HEK293T (cell line): ENCODE data around the gene MTREX.

Source experiments
- CTCF ChIA-PET: fragments of 350-600 bp; formaldehyde crosslinking; extraction: SDS; loops from one replicate; lab custom pipeline; 2021; ENCODE audit warnings: antibody characterized with exemption, inconsistent platforms; lab: Yijun Ruan, JAX
- POLR2A ChIA-PET: fragments of 350-600 bp; formaldehyde crosslinking; extraction: SDS; loops from one replicate; lab custom pipeline; 2020; ENCODE audit warnings: antibody characterized with exemption, inconsistent platforms; lab: Yijun Ruan, JAX
- DNase-seq: peaks from one replicate; pipeline ENCODE4 v3.0.0; 2012; ENCODE audit warnings: mixed read lengths; ENCODE audit errors: extremely low spot score
- ARNT ChIP-seq: fragments of 450-650 bp; IDR thresholded peaks from 2 replicates; pipeline ENCODE4 v1.6.1; 2017; ENCODE audit warnings: mild to moderate bottlenecking
- BHLHE40 ChIP-seq: fragments of 450-650 bp; IDR thresholded peaks from 2 replicates; pipeline ENCODE4 v1.6.1; 2016; ENCODE audit warnings: mild to moderate bottlenecking, moderate library complexity, borderline replicate concordance
- CTBP1 ChIP-seq: fragments of 450-650 bp; IDR thresholded peaks from 2 replicates; pipeline ENCODE4 v1.6.1; 2016; ENCODE audit warnings: borderline replicate concordance
- ELF4 ChIP-seq: fragments of 450-650 bp; IDR thresholded peaks from 2 replicates; pipeline ENCODE4 v1.6.1; 2017; ENCODE audit warnings: antibody characterized with exemption
- FOXA1 ChIP-seq: fragments of 450-650 bp; IDR thresholded peaks from 2 replicates; pipeline ENCODE4 v1.6.1; 2016; ENCODE audit warnings: mild to moderate bottlenecking
- FOXK2 ChIP-seq: fragments of 450-650 bp; IDR thresholded peaks from 2 replicates; pipeline ENCODE4 v1.6.1; 2016; ENCODE audit warnings: mild to moderate bottlenecking
- FOXM1 ChIP-seq: fragments of 450-650 bp; IDR thresholded peaks from 2 replicates; pipeline ENCODE4 v1.6.1; 2017; ENCODE audit warnings: mild to moderate bottlenecking, borderline replicate concordance
- HDGF ChIP-seq: fragments of 450-650 bp; IDR thresholded peaks from 2 replicates; pipeline ENCODE4 v1.6.1; 2017; ENCODE audit warnings: antibody characterized with exemption, borderline replicate concordance
- L3MBTL2 ChIP-seq: fragments of 450-650 bp; conservative IDR thresholded peaks from 2 replicates; pipeline ENCODE4 v1.6.1; 2016; ENCODE audit warnings: mild to moderate bottlenecking
- LEF1 ChIP-seq: fragments of 450-650 bp; IDR thresholded peaks from 2 replicates; pipeline ENCODE4 v1.6.1; 2017; ENCODE audit warnings: mild to moderate bottlenecking, borderline replicate concordance
- NFRKB ChIP-seq: fragments of 450-650 bp; IDR thresholded peaks from 2 replicates; pipeline ENCODE4 v1.6.1; 2016; ENCODE audit warnings: mild to moderate bottlenecking, moderate library complexity
- PKNOX1 ChIP-seq: fragments of 450-650 bp; IDR thresholded peaks from 2 replicates; pipeline ENCODE4 v1.6.1; 2016
- SP1 ChIP-seq: fragments of 450-650 bp; IDR thresholded peaks from 2 replicates; pipeline ENCODE4 v1.6.1; 2017
- SUZ12 ChIP-seq: fragments of 450-650 bp; IDR thresholded peaks from 2 replicates; pipeline ENCODE4 v1.6.1; 2016; ENCODE audit warnings: mild to moderate bottlenecking
- TARDBP ChIP-seq: fragments of 450-650 bp; IDR thresholded peaks from 2 replicates; pipeline ENCODE4 v1.6.1; 2016
- ZNF384 ChIP-seq: fragments of 450-650 bp; IDR thresholded peaks from 2 replicates; pipeline ENCODE4 v1.6.1; 2016

The MTREX gene

GRCh38 chr5:55324006-55324405, 16.2 kb downstream of the MTREX start:
- CTCF ChIA-PET, result no interaction called here
- TF ChIP-seq ARNT, result no peak
- no peak for TF ChIP-seq PKNOX1
- no peak for TF ChIP-seq NFRKB
- no peak for TF ChIP-seq ZNF384
- no peak for TF ChIP-seq LEF1
- TF ChIP-seq FOXK2, result no peak
- TF ChIP-seq FOXM1, result no peak
- no peak for TF ChIP-seq SP1
- POLR2A ChIA-PET, result no interaction called here
- DNase-seq, result no peak

GRCh38 chr5:55324815-55325418, 17.1 kb downstream of the MTREX start:
- ChIA-PET CTCF (interaction anchor here (0.6 kb wide), 2 partner anchors 40 to 594 kb away, joined by 4 to 6 read pairs; no protein-coding TSS in a partner anchor), POLR2A (no interaction called here)
- TF ChIP-seq TARDBP, result no peak
- no peak for TF ChIP-seq BHLHE40
- no peak for TF ChIP-seq PKNOX1
- no peak for TF ChIP-seq ELF4
- no peak for TF ChIP-seq FOXA1
- TF ChIP-seq CTBP1, result no peak
- TF ChIP-seq FOXK2, result no peak
- TF ChIP-seq ARNT, result no peak
- TF ChIP-seq SUZ12, result no peak
- DNase-seq, result peak; percentile 27

GRCh38 chr5:55325621-55326020, 17.8 kb downstream of the MTREX start:
- no peak for DNase-seq
- no peak for TF ChIP-seq HDGF
- ChIA-PET CTCF (no interaction called here), POLR2A (no interaction called here)

GRCh38 chr5:55327281-55327680, 19.5 kb downstream of the MTREX start:
- no peak for DNase-seq
- TF ChIP-seq SUZ12, result no peak
- CTCF ChIA-PET, result no interaction called here
- POLR2A ChIA-PET, result no interaction called here

GRCh38 chr5:55331321-55331720, 23.5 kb downstream of the MTREX start:
- POLR2A ChIA-PET, result no interaction called here
- DNase-seq, result no peak
- CTCF ChIA-PET, result no interaction called here
- TF ChIP-seq BHLHE40, result no peak
- no peak for TF ChIP-seq TARDBP
- TF ChIP-seq CTBP1, result no peak
- no peak for TF ChIP-seq PKNOX1
- TF ChIP-seq NFRKB, result no peak
- no peak for TF ChIP-seq ZNF384
- TF ChIP-seq HDGF, result no peak
- no peak for TF ChIP-seq FOXM1
- no peak for TF ChIP-seq FOXA1
- TF ChIP-seq ARNT, result no peak
- no peak for TF ChIP-seq SP1
- TF ChIP-seq LEF1, result no peak
- TF ChIP-seq L3MBTL2, result no peak
- no peak for TF ChIP-seq SUZ12
- no peak for TF ChIP-seq FOXK2
- TF ChIP-seq ELF4, result no peak

GRCh38 chr5:55333017-55333416, 25.2 kb downstream of the MTREX start:
- ChIA-PET POLR2A (no interaction called here), CTCF (no interaction called here)
- DNase-seq, result no peak
- TF ChIP-seq ARNT (no peak), PKNOX1 (no peak), TARDBP (no peak), FOXK2 (no peak), FOXA1 (no peak), ELF4 (no peak), CTBP1 (no peak), FOXM1 (no peak), ZNF384 (no peak), LEF1 (no peak), SUZ12 (no peak)

- ChIA-PET CTCF (no interaction called here), POLR2A (no interaction called here)
- DNase-seq, result no peak
- TF ChIP-seq SUZ12 (no peak), FOXM1 (no peak), TARDBP (no peak), PKNOX1 (no peak), ARNT (no peak), L3MBTL2 (no peak), LEF1 (no peak), CTBP1 (no peak), ELF4 (no peak), FOXK2 (no peak), HDGF (no peak)
Measured at GRCh38 chr5:55333811-55334210, 26.0 kb downstream of the MTREX start.
